Measurements from ENCODE around the gene EDN1. TPM values are rescaled to one million over a fixed set of nuclear protein-coding genes. Genes with fewer than 3 reads are reported as not detected.

The EDN1 gene
- total RNA-seq: not detected

DNA sequence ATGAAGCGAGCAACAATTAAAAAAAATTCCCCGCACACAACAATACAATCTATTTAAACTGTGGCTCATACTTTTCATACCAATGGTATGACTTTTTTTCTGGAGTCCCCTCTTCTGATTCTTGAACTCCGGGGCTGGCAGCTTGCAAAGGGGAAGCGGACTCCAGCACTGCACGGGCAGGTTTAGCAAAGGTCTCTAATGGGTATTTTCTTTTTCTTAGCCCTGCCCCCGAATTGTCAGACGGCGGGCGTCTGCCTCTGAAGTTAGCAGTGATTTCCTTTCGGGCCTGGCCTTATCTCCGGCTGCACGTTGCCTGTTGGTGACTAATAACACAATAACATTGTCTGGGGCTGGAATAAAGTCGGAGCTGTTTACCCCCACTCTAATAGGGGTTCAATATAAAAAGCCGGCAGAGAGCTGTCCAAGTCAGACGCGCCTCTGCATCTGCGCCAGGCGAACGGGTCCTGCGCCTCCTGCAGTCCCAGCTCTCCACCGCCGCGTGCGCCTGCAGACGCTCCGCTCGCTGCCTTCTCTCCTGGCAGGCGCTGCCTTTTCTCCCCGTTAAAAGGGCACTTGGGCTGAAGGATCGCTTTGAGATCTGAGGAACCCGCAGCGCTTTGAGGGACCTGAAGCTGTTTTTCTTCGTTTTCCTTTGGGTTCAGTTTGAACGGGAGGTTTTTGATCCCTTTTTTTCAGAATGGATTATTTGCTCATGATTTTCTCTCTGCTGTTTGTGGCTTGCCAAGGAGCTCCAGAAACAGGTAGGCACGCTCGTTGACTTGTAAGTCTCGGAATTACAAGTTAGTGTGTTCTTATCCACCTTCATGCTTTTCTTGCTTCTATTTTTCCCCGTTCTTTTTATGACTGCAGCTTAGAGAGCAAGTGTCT lies at the start of gene EDN1:
EDN1 (plus strand) TSS at position 429 of the 888 bp plus-strand sequence; CDS start at position 698, 269 bp downstream.
- ATAC-seq: peak; percentile 93
- ChIA-PET POLR2A (interaction anchor here (1.5 kb wide), 1 partner anchor 634 kb away, joined by 4 read pairs; no protein-coding TSS in a partner anchor), CTCF (interaction anchor here (0.6 to 3.8 kb wide), 48 partner anchors 8 to 1048 kb away, joined by 3 to 42 read pairs (median 4); no protein-coding TSS in a partner anchor)
- peaks cover 15% of the 10 kb centered on the region for H3K4me1 Mint-ChIP-seq (ENCODE audit: low read depth)
- H3K27me3 Mint-ChIP-seq (ENCODE audit: low read depth): peaks cover 37% of the 10 kb centered on the region
- no peaks in the 10 kb centered on the region for H3K9me3 Mint-ChIP-seq (ENCODE audit: insufficient read depth)
- H3K36me3 Mint-ChIP-seq (ENCODE audit: low read depth): no peaks in the 10 kb centered on the region
- peak; percentile 65 for DNase-seq
- peak within 1 kb of the TSS; percentile 72 for H3K4me3 Mint-ChIP-seq
- no peak within 1 kb of the TSS for H3K27ac Mint-ChIP-seq

DNA sequence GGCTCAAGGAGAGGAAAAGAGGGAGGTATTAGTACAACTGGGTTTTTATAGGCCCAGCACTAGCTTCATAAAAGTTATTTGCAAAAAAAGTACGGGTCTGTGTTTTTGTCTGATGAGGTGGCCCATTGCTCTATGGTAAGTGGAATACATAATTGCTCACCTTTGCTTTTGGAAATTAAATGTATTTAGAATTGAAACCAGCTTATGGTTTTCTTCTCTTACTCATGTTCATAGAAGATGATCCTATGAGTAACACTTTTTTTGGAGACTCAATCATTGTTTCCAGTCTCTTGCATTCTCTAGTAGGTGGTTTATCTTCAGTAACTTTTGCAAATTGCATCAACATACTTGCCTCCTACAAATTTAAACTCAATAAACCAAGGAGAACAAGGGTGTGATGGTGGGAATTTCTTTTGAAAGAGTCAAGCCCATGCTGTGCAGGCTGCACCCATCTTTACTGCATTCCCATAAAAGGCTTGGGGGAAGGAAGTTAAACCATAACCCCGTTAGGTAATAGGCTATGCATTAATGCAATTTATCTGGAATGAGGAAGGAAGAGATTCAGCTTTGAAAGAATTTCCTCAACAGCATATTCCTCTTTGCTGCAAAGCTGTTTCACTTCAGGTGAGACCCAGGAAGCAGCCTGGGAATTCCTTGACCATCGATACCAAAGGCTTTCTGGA lies 48.5 kb upstream of the EDN1 start:
- ChIA-PET CTCF (no interaction called here), POLR2A (no interaction called here)
- H3K36me3 Mint-ChIP-seq (ENCODE audit: low read depth): no peaks in the 10 kb centered on the region
- ATAC-seq (no peak), DNase-seq (no peak)
- no peak overlapping the region for H3K4me3 Mint-ChIP-seq
- H3K9me3 Mint-ChIP-seq (ENCODE audit: insufficient read depth): no peaks in the 10 kb centered on the region
- peaks cover 12% of the 10 kb centered on the region for H3K4me1 Mint-ChIP-seq (ENCODE audit: low read depth)
- peaks cover 3% of the 10 kb centered on the region for H3K27me3 Mint-ChIP-seq (ENCODE audit: low read depth)
- no peak overlapping the region for H3K27ac Mint-ChIP-seq

DNA sequence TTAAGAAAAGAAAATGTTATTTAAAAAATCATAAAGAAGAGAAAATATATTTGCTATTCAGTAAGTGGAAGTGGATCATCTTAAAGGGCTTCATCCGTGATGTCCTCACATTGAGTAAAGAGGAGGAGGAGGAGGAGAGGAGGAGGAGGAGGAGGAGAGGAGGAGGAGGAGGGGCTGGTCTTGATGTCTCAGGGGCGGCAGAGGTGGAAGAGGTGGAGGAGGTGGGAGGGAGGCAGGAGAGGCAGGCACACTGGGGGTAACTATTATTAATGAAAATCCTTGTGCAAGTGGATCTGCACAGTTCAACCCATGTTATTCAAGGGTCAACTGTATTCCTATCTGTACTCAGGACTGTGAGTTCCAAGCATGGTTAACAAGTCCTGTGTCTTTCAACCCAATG lies 47.0 kb upstream of the EDN1 start:
- no peaks in the 10 kb centered on the region for H3K36me3 Mint-ChIP-seq (ENCODE audit: low read depth)
- H3K27me3 Mint-ChIP-seq (ENCODE audit: low read depth): peaks cover 3% of the 10 kb centered on the region
- ATAC-seq: no peak
- DNase-seq: no peak
- ChIA-PET POLR2A (no interaction called here), CTCF (interaction anchor here (0.8 kb wide), 1 partner anchor 9 kb away, joined by 5 read pairs; no protein-coding TSS in a partner anchor)
- peaks cover 7% of the 10 kb centered on the region for H3K4me1 Mint-ChIP-seq (ENCODE audit: low read depth)
- no peak overlapping the region for H3K4me3 Mint-ChIP-seq
- no peak overlapping the region for H3K27ac Mint-ChIP-seq
- H3K9me3 Mint-ChIP-seq (ENCODE audit: insufficient read depth): no peaks in the 10 kb centered on the region

DNA sequence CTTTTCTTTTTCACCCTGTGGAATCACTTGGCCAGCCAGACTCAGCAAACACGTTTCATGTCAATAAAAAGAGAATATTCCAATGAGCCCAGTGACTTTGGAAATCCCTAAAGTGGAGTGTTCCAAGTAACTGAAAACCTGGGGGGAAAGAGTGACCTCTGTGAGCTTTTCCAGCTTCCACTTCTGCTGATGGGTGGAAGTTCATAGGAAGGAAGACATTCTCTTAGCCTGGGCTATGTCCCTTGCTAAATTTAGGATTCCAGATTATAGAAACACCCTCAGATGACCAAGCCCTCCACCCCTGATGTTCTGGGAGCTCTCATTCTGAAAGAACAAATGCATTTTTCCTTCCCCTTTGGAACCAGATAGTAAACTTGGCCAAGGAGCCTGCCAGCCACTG lies 44.8 kb upstream of the EDN1 start:
- no peak for DNase-seq
- no peaks in the 10 kb centered on the region for H3K36me3 Mint-ChIP-seq (ENCODE audit: low read depth)
- H3K4me3 Mint-ChIP-seq: no peak overlapping the region
- no peak overlapping the region for H3K27ac Mint-ChIP-seq
- no peak for ATAC-seq
- peaks cover 17% of the 10 kb centered on the region for H3K27me3 Mint-ChIP-seq (ENCODE audit: low read depth)
- no peaks in the 10 kb centered on the region for H3K4me1 Mint-ChIP-seq (ENCODE audit: low read depth)
- H3K9me3 Mint-ChIP-seq (ENCODE audit: insufficient read depth): no peaks in the 10 kb centered on the region
- POLR2A ChIA-PET: no interaction called here
- CTCF ChIA-PET: no interaction called here

DNA sequence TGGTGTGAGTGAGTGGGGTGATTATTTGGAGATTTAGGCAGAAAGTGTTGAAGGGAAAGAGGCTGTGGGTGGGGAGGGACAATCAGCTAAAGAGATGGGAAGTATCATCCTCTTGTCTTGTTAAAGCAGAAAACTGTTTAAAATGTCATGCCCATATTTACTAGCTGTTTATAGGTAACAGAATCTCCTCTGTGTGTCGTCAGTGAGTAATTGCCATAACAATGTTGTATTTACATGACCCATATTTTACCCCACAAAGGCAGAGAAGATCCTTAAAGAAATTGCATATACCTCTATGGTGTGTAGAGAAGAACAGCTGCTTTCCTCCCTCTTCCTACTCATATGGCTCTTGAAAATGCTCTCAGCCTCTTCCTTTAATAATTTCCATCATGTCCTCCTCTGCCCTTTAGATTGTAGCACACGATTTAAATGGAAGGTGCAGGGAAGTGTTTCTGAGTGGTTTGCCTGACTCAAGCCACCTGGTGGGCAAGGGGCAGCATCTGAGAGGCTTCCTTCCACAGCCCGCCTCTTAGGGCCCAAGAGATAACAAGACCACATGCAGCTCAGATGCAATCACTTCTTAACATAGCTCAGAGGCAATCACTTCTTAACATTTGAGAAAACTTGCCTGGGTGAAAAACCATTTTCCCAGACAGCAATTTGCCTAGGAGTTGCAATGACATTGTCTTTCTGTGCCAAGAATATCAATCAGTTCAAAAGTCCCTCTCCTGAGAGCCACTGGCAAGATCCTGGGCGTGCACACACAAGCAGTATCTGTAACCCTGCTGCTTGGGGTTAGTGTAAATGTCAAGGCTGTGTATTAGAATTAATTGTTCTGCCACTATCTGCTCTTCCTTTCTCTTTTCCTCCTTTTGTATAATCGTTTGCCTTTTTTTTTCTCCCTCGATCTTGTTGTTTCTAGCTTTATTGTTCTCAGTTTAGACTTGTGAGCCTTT lies 44.1 kb upstream of the EDN1 start:
- Mint-ChIP-seq H3K27ac (no peak overlapping the region), H3K9me3 (ENCODE audit: insufficient read depth) (no peaks in the 10 kb centered on the region), H3K27me3 (ENCODE audit: low read depth) (peaks cover 17% of the 10 kb centered on the region), H3K36me3 (ENCODE audit: low read depth) (no peaks in the 10 kb centered on the region), H3K4me1 (ENCODE audit: low read depth) (no peaks in the 10 kb centered on the region), H3K4me3 (no peak overlapping the region)
- DNase-seq (no peak), ATAC-seq (no peak)
- CTCF ChIA-PET: no interaction called here
- POLR2A ChIA-PET: no interaction called here

DNA sequence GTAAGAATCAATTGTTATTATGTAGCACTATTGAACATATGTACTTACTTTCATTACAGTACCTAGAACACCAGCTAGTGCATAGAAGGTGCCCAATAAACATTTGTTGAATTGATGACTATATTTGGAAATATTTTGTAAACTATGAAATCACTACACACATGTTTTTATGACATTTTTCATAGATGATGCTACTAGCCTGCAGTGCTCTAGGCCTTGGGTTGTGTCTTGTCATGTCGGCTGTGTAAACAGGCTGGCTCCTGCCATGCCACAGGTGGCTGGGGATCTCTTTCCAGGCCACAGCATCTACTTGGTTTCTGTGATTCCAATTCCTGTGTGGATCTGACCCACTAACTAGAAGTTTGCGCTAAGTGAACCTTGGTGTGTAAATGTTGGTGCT lies 43.3 kb upstream of the EDN1 start:
- Mint-ChIP-seq H3K4me3 (no peak overlapping the region), H3K4me1 (ENCODE audit: low read depth) (no peaks in the 10 kb centered on the region), H3K36me3 (ENCODE audit: low read depth) (no peaks in the 10 kb centered on the region), H3K27ac (no peak overlapping the region), H3K9me3 (ENCODE audit: insufficient read depth) (no peaks in the 10 kb centered on the region), H3K27me3 (ENCODE audit: low read depth) (peaks cover 17% of the 10 kb centered on the region)
- CTCF ChIA-PET: no interaction called here
- ATAC-seq (no peak), DNase-seq (no peak)
- POLR2A ChIA-PET: no interaction called here

DNA sequence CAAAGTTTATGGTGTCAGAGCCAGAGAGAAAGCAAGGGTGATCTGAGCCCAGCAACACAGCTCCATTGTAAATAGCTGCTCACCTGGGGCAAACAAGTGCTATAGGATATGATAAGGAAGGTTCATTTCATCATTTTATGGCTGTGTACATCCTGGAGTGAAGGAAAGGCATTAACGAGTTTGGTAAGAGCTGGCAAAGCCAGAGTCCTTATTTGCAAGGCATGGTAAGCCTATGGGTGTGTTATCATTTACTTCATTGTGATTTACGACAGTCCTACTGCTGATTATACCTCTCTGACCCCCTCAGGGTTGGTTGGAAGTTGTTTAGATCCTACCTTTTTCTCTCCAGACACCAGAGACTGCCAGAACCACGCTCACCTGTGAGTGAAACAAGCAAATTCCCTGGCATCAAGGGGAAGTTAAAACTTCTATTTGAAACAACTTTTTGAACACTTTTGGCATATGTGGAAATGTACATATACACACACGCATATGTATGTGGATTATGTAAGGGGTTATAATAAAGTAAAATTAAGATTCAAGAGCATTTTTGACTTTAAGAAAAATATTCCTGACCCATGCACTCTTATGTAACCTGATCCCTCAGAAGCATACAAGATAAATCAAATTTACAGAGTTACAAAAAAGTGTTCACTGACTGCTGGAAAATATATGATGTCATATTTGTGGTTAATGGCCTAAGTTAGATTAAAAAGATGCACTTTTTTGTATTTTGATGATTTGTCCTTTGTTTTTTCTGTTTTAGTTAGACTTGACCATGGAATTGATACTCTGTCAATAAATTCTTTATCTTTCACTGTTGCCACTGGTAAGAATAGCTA lies 40.4 kb upstream of the EDN1 start:
- H3K9me3 Mint-ChIP-seq (ENCODE audit: insufficient read depth): no peaks in the 10 kb centered on the region
- peaks cover 25% of the 10 kb centered on the region for H3K27me3 Mint-ChIP-seq (ENCODE audit: low read depth)
- ChIA-PET CTCF (interaction anchor here (1.5 kb wide), 1 partner anchor 16 kb away, joined by 5 read pairs; no protein-coding TSS in a partner anchor), POLR2A (no interaction called here)
- no peaks in the 10 kb centered on the region for H3K4me1 Mint-ChIP-seq (ENCODE audit: low read depth)
- H3K27ac Mint-ChIP-seq: no peak overlapping the region
- no peak for ATAC-seq
- no peaks in the 10 kb centered on the region for H3K36me3 Mint-ChIP-seq (ENCODE audit: low read depth)
- no peak for DNase-seq
- no peak overlapping the region for H3K4me3 Mint-ChIP-seq

DNA sequence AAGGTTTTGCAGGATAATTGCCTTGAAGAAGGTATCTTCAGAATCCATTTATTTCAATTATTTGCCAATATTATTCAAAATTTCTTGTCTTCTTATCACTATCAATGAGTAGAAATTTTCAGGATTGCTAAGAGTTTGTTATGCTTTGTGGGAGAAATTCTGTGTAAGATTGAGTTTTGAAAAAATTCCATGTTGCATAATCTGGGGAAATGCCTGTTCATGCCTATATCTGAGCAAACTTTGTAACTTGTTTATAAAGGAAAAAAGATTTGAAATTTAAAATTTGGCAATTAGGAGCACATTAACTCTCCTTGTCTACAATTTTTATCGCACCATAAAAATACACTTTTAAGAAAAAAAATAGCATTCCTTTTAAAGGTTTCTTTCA lies 39.8 kb upstream of the EDN1 start:
- no peak overlapping the region for H3K4me3 Mint-ChIP-seq

DNA sequence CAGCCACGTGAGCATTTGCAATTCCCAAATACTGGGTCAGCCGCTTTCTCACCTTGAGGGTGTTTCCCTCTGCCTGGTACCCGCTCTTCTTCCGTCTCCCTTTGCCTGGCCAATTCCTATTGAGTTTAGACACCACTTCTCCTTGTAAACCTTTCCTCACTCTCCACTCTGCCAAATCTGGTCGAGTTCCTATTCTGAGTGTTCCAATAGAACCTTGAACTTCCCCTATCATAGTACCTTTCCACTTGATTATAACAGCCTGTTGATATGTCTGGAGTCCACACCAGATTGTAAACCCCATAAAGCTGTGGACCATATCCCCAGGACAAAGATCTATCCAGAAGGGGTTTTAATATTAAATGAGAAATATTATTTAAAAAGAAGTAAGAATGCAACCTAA lies 36.0 kb upstream of the EDN1 start:
- H3K27ac Mint-ChIP-seq: no peak overlapping the region
- DNase-seq (no peak), ATAC-seq (no peak)
- no peaks in the 10 kb centered on the region for H3K4me1 Mint-ChIP-seq (ENCODE audit: low read depth)
- H3K27me3 Mint-ChIP-seq (ENCODE audit: low read depth): peaks cover 13% of the 10 kb centered on the region
- no peaks in the 10 kb centered on the region for H3K36me3 Mint-ChIP-seq (ENCODE audit: low read depth)
- no peak overlapping the region for H3K4me3 Mint-ChIP-seq
- CTCF ChIA-PET: no interaction called here
- POLR2A ChIA-PET: no interaction called here
- no peaks in the 10 kb centered on the region for H3K9me3 Mint-ChIP-seq (ENCODE audit: insufficient read depth)

More for the DNA sequence above, 39.8 kb upstream of the EDN1 start:
- CTCF ChIA-PET: no interaction called here
- H3K9me3 Mint-ChIP-seq (ENCODE audit: insufficient read depth): no peaks in the 10 kb centered on the region
- ATAC-seq (no peak), DNase-seq (no peak)
- H3K27ac Mint-ChIP-seq: no peak overlapping the region
- POLR2A ChIA-PET: no interaction called here
- no peaks in the 10 kb centered on the region for H3K36me3 Mint-ChIP-seq (ENCODE audit: low read depth)
- H3K4me1 Mint-ChIP-seq (ENCODE audit: low read depth): no peaks in the 10 kb centered on the region
- H3K27me3 Mint-ChIP-seq (ENCODE audit: low read depth): peaks cover 25% of the 10 kb centered on the region

DNA sequence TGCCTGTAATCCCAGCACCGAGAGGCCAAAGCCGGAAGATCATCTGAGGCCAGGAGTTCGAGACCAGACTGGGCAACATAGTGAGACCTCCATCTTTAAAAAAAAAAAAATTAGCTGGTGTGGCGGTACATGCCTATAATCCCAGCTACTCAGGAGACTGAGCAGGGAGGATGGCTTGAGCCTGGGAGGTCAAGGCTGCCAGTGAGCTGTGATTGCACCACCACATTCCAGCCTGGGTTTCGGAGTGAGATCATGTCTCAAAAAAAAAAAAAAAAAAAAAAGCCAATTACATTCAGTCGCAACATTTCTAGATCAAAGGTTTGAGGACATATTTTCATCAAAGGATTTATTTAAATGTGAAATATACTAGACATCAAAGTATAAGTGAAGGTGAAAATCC lies 32.0 kb upstream of the EDN1 start:
- H3K27ac Mint-ChIP-seq: no peak overlapping the region
- H3K4me3 Mint-ChIP-seq: no peak overlapping the region
- CTCF ChIA-PET: no interaction called here
- POLR2A ChIA-PET: no interaction called here
- DNase-seq (no peak), ATAC-seq (no peak)
- H3K4me1 Mint-ChIP-seq (ENCODE audit: low read depth): no peaks in the 10 kb centered on the region
- H3K36me3 Mint-ChIP-seq (ENCODE audit: low read depth): no peaks in the 10 kb centered on the region
- no peaks in the 10 kb centered on the region for H3K9me3 Mint-ChIP-seq (ENCODE audit: insufficient read depth)
- peaks cover 15% of the 10 kb centered on the region for H3K27me3 Mint-ChIP-seq (ENCODE audit: low read depth)

DNA sequence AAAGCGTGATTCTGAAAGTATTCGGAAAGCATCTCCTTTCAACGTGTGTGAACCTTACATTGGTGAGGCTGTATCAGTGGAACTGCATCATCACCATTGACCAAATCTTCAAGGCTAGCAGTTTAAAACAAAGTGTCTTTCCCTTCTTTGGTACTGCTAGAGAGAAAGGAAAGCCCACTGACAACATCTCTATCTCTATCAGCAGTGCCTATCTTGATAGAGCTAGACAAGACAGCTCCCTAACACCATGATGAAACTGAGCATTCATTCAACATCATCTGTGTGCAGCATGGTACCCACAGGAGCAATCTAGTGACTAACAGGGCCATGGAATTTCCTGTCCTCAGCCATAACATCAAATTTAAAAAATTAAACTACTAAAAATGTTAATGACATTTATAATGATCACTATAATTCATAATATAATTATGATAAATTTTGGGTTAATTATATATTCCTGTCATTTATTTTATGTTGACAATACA lies 31.5 kb upstream of the EDN1 start:
- H3K9me3 Mint-ChIP-seq (ENCODE audit: insufficient read depth): no peaks in the 10 kb centered on the region
- no peaks in the 10 kb centered on the region for H3K36me3 Mint-ChIP-seq (ENCODE audit: low read depth)
- no peaks in the 10 kb centered on the region for H3K4me1 Mint-ChIP-seq (ENCODE audit: low read depth)
- CTCF ChIA-PET: no interaction called here
- no peak overlapping the region for H3K4me3 Mint-ChIP-seq
- DNase-seq: no peak
- H3K27me3 Mint-ChIP-seq (ENCODE audit: low read depth): peaks cover 18% of the 10 kb centered on the region
- ATAC-seq: no peak
- POLR2A ChIA-PET: no interaction called here
- H3K27ac Mint-ChIP-seq: no peak overlapping the region

Measured in activated CD8-positive, alpha-beta T cell treated with anti-CD3 and anti-CD28 coated beads, Interleukin-2, amount 10 ng/mL, durations not matched to agents 7 days and 5 days (primary cell).